H1 (cell line): ENCODE data around the gene FKBP8. TPM values are rescaled to one million over a fixed set of nuclear protein-coding genes. Genes with fewer than 3 reads are reported as not detected.

Experiments used
- FOSL1 ChIP-seq: IDR thresholded peaks from 2 replicates; pipeline ENCODE4 v1.6.1; 2011; ENCODE audit warnings: mild to moderate bottlenecking, low read depth, low read length, moderate library complexity; ENCODE audit not compliant: insufficient read depth
- MAFK ChIP-seq: IDR thresholded peaks from 2 replicates; pipeline ENCODE4 v1.6.1; 2012; ENCODE audit warnings: low read depth, mild to moderate bottlenecking, improper control_type of control experiment, low read length
- SAP30 ChIP-seq: fragments of 300-600 bp; sonication (generic); IDR thresholded peaks from 2 replicates; pipeline ENCODE4 v1.7.1; 2012; ENCODE audit warnings: low read length, moderate library complexity, mild to moderate bottlenecking, inconsistent platforms; ENCODE audit not compliant: insufficient read depth, insufficient replicate concordance
- polyA plus RNA-seq, 7 experiments: library from polyadenylated mRNA; depleted of rRNA in 3 of 7; stranded (reverse) in 5 of 7; unstranded in 2 of 7; fragments of >200 nt in 5 of 7; fragments of 200-250 nt in 2 of 7; gene quantifications; 1 replicate in 5 of 7; 2 replicates in 1 of 7; 4 replicates in 1 of 7; pipeline versions ENCODE4 v1.2.1 to v1.2.3, GENCODE V29; 2011 to 2013; ENCODE audit warnings: missing spikeins in 2 of 7, mixed read lengths in 2 of 7
- total RNA-seq: library from RNA; stranded (reverse); fragmentation: NEBNext Ultra II Directional; extraction: Animal tissue kit (Norgen Biotek cat#: 25700); gene quantifications from 2 replicates; pipeline ENCODE4 v1.2.1, GENCODE V29; 2021

Gene FKBP8
- total and polyA plus RNA-seq, 2 of the 8 experiments (the other 6 are each of a cell fraction or from before 2014, with no cell fraction given) = 264 to 309 TPM

GRCh38 chr19:18507021-18507726 lies 36.2 kb downstream of the FKBP8 start (continued):
- TF ChIP-seq SAP30 = no peak
- TF ChIP-seq FOSL1 = no peak
- TF ChIP-seq MAFK = no peak
